Liver (tissue), 3 donors: Measurements from ENCODE around the gene ATP7B.

Source experiments
- EGR1 ChIP-seq, 2 donors: IDR thresholded peaks; 2 replicates each; pipeline ENCODE4 v1.6.1; 2016 to 2018; ENCODE audit warnings: antibody characterized with exemption in 2 of 2, low read depth in 2 of 2
- GABPA ChIP-seq, 2 donors: IDR thresholded peaks in 1 of 2; conservative IDR thresholded peaks in 1 of 2; 2 replicates each; pipeline ENCODE4 v1.6.1; 2016; ENCODE audit warnings: antibody characterized with exemption in 2 of 2, mild to moderate bottlenecking in 1 of 2, moderate library complexity in 1 of 2
- JUND ChIP-seq, 2 donors: IDR thresholded peaks; 2 replicates each; pipeline ENCODE4 v1.6.1; 2016; ENCODE audit warnings: antibody characterized with exemption in 2 of 2
- REST ChIP-seq: IDR thresholded peaks from 2 replicates; pipeline ENCODE4 v1.6.1; 2016; ENCODE audit warnings: antibody characterized with exemption, mild to moderate bottlenecking
- SP1 ChIP-seq: IDR thresholded peaks from 2 replicates; pipeline ENCODE4 v1.6.1; 2018; ENCODE audit warnings: antibody characterized with exemption, mild to moderate bottlenecking
- TAF1 ChIP-seq: conservative IDR thresholded peaks from 2 replicates; pipeline ENCODE4 v1.6.1; 2016; ENCODE audit warnings: antibody characterized with exemption, mild to moderate bottlenecking
- YY1 ChIP-seq: IDR thresholded peaks from 2 replicates; pipeline ENCODE4 v1.6.1; 2016; ENCODE audit warnings: antibody characterized with exemption, mild to moderate bottlenecking
- TF ChIP-seq, protein P1 (sequence below): fragments of 150-350 bp; IDR thresholded peaks from 2 replicates; pipeline ENCODE4 v1.5.1; 2017; ENCODE audit warnings: improper control_type of control experiment, low read depth, low read length; ENCODE audit not compliant: missing input control
- TF ChIP-seq, protein P2 (sequence below): IDR thresholded peaks from 2 replicates; pipeline ENCODE4 v1.6.1; 2016; ENCODE audit warnings: antibody characterized with exemption
- TF ChIP-seq, protein P3 (sequence below): IDR thresholded peaks from 2 replicates; pipeline ENCODE4 v1.6.1; 2016; ENCODE audit warnings: antibody characterized with exemption
- donor health status: healthy.
- donor health status: healthy.

- TF ChIP-seq, protein P1, sequence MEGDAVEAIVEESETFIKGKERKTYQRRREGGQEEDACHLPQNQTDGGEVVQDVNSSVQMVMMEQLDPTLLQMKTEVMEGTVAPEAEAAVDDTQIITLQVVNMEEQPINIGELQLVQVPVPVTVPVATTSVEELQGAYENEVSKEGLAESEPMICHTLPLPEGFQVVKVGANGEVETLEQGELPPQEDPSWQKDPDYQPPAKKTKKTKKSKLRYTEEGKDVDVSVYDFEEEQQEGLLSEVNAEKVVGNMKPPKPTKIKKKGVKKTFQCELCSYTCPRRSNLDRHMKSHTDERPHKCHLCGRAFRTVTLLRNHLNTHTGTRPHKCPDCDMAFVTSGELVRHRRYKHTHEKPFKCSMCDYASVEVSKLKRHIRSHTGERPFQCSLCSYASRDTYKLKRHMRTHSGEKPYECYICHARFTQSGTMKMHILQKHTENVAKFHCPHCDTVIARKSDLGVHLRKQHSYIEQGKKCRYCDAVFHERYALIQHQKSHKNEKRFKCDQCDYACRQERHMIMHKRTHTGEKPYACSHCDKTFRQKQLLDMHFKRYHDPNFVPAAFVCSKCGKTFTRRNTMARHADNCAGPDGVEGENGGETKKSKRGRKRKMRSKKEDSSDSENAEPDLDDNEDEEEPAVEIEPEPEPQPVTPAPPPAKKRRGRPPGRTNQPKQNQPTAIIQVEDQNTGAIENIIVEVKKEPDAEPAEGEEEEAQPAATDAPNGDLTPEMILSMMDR = no peak
- no peak for TF ChIP-seq GABPA (IDR thresholded peaks at IDR 0.05 in 1 of 2, conservative IDR thresholded peaks at IDR 0.05 in 1 of 2)
- no peak for TF ChIP-seq REST
- TF ChIP-seq, protein P2, sequence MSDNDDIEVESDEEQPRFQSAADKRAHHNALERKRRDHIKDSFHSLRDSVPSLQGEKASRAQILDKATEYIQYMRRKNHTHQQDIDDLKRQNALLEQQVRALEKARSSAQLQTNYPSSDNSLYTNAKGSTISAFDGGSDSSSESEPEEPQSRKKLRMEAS = no peak
- TF ChIP-seq JUND (IDR thresholded peaks at IDR 0.05) = no peak
- no peak for TF ChIP-seq TAF1
- TF ChIP-seq YY1 = no peak
- no peak for TF ChIP-seq EGR1 (IDR thresholded peaks at IDR 0.05; ENCODE audit: low read depth in 2 of 2)
- no peak for TF ChIP-seq SP1
- TF ChIP-seq, protein P3, sequence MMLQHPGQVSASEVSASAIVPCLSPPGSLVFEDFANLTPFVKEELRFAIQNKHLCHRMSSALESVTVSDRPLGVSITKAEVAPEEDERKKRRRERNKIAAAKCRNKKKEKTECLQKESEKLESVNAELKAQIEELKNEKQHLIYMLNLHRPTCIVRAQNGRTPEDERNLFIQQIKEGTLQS = no peak
These were observed 4.6 kb downstream of the ATP7B start for GRCh38 chr13:52006523-52007245.
